Stimulated activated CD4-positive, alpha-beta T cell treated with anti-CD3 and anti-CD28 coated beads, Interleukin-15, amount 100 ng/mL, for 48 hours (primary cell): ENCODE measurements around the gene LRIG2.

Source experiments
- DNase-seq, 2 donors: peaks; one replicate each; pipeline ENCODE4 v3.0.0-alpha.2; 2020; ENCODE audit warnings: low read depth in 2 of 2

The LRIG2 gene

DNA sequence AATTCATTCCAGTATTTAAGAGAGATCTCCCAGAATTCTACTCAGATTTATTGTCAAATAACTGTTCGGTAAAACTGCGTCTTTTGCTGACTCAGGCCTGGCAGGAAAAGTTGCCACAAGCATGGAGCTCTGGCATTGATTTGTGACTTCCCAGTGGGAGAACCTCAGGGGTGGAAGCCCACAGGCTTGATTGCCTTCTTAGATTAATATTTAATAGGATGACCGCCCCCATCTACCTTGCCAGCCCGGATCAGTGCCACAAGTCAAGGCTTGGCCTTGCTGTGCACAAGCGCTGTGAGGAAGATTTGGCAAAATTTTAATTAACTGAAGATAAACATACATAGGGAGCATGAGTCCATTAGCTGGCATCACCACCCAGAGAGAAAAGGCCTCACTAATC, 93.5 kb downstream of the LRIG2 start:
- no peak for DNase-seq

DNA sequence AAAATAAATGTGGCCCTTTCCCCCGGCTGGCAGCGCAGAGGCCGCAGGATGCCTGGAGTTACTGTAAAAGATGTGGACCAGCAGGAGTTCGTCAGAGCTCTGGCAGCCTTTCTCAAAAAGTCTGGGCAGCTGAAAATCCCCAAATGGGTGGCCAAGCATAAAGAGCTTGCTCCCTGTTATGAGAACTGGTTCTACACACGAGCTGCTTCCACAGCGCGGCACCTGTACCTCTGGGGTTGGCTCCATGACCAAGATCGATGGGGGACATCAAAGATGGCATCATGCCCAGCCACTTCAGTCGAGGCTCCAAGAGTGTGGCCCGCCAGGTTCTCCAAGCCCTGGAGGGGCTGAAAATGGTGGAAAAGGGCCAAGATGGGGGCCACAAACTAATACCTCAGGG, 95.9 kb downstream of the LRIG2 start:
- DNase-seq: no peak

DNA sequence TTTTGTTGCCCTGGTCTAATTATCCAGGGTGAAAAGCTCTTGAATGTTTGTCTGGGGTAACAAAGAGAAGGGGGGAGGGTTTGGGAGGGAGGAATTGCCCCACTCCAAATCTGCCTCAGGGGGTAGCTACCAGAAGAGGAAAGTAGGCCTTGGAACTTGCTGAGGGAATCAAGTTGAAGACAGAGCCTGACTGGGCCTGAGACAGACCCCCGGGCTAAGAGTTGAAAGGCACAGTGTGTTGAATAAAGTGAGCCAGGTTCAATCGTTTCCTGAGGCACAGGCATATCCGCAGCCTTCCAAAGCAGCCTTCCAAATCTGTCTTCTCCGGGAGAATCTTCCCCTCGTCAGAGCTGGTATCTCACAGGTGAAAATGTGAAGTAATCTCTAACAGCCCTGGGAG, 96.6 kb downstream of the LRIG2 start:
- DNase-seq: no peak

DNA sequence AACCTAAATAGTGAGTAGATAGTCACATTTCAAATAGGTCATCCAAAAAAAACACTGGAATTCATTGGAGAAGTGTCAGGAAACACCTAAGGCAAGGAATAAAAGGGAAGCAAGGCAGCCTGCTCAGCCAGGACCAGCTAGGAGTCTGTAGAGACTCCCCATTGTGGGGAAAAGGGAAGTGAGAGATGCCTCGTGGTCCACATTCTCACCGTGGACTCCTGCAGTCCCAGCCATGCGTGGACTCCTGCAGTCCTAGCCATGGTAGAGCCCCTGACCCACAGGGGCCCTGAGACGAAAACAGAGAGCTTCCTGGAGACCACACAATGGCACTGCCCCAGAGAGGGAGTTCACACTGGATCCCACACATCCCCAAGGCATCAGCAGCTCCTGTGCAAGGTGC, 97.5 kb downstream of the LRIG2 start:
- no peak for DNase-seq

DNA sequence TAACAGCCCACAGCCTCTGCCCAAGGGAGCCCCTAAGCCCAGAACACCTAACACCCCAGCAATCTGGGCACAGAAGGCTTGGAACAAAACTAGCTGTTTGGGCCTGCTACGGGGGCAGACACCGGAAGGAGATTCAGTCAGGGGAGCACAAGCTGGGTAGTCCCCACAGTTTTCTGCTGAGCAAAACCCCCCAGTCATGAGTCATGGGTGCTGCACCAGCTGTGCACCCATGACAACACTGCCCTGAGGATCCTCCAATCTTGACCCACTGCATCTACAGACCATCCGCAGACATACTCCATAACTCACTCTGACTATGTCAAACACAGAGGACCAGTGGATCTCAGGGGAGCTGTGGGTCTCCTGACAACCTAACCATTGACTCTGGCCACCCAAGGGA, 105.1 kb downstream of the LRIG2 start:
- no peak for DNase-seq

DNA sequence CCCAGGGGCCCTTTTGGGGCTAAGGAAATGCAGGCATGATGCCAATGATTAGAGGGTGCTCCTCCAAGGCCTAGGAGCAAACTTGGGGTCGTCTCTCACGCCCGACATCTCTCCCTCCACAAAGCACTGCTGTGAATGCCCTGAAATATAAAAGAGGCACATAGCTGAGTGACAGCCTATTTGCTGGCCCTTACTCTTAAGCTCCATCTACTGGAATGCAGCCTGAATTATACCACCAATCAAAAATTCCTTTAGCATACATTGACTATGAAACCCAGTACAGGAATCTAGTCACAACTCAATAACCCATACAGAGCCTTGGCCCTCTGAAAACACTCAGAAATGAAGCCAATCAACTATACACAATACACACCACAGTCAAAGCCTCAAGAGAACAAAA, 105.5 kb downstream of the LRIG2 start:
- no peak for DNase-seq
